ENCODE data around the gene PFKP.

Gene PFKP

DNA sequence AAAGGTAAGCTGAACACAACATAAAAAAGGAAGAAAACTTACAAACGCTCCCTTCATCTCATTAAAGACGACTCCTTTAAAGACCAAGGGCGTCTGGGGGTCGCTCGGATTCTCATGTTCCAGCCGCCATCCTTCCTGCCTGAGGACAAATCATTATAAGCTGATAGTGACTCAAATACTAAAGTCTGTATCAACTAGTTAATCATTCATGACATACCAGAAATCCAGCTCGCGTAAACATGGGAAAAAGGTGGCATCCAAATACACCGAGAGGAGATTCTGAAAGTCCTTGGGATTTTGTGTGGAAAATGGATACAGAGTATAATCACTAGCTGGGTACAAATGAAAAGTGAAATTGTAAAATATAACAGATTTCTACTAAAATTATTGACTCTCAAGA lies 97.8 kb downstream of the PFKP start:
- Histone ChIP-seq H3K9ac (ENCODE audit: low read depth, low read length) (no peak overlapping the region), H3K36me3 (ENCODE audit: insufficient read depth, low read length) (peaks cover 88% of the 10 kb centered on the region), H4K20me1 (ENCODE audit: insufficient read depth, low read length) (0 out of 2 replicates have a peak, but pooled peaks cover 4% of the 10 kb centered on the region), H3K4me3 (ENCODE audit: low read depth in 1 of 2, low read length in 2 of 2) (no peak overlapping the region), H2AFZ (ENCODE audit: low read depth, low read length) (no peak overlapping the region), H3K27me3 (ENCODE audit: insufficient read depth, low read length, poor library complexity) (no peaks in the 10 kb centered on the region), H3K27ac (ENCODE audit: low read length) (no peak overlapping the region), H3K4me2 (ENCODE audit: insufficient read depth, low read length) (no peak overlapping the region), H3K4me1 (ENCODE audit: insufficient read depth, low read length) (no peaks in the 10 kb centered on the region), H3K79me2 (ENCODE audit: insufficient read depth, low read length) (no peaks in the 10 kb centered on the region), H3K9me3 (ENCODE audit: insufficient read depth, low read length, severe bottlenecking) (no peaks in the 10 kb centered on the region)
- ATAC-seq (ENCODE audit: insufficient read depth, low read depth), result no peak
- no peak for DNase-seq
- TF ChIP-seq, protein P1, sequence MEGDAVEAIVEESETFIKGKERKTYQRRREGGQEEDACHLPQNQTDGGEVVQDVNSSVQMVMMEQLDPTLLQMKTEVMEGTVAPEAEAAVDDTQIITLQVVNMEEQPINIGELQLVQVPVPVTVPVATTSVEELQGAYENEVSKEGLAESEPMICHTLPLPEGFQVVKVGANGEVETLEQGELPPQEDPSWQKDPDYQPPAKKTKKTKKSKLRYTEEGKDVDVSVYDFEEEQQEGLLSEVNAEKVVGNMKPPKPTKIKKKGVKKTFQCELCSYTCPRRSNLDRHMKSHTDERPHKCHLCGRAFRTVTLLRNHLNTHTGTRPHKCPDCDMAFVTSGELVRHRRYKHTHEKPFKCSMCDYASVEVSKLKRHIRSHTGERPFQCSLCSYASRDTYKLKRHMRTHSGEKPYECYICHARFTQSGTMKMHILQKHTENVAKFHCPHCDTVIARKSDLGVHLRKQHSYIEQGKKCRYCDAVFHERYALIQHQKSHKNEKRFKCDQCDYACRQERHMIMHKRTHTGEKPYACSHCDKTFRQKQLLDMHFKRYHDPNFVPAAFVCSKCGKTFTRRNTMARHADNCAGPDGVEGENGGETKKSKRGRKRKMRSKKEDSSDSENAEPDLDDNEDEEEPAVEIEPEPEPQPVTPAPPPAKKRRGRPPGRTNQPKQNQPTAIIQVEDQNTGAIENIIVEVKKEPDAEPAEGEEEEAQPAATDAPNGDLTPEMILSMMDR (IDR thresholded peaks at IDR 0.05; ENCODE audit: borderline replicate concordance, extremely low read depth, low read length, poor library complexity, severe bottlenecking), result no peak
- TF ChIP-seq EZH2 (IDR thresholded peaks at IDR 0.05; ENCODE audit: borderline replicate concordance, low read depth, low read length, severe bottlenecking), result no peak

DNA sequence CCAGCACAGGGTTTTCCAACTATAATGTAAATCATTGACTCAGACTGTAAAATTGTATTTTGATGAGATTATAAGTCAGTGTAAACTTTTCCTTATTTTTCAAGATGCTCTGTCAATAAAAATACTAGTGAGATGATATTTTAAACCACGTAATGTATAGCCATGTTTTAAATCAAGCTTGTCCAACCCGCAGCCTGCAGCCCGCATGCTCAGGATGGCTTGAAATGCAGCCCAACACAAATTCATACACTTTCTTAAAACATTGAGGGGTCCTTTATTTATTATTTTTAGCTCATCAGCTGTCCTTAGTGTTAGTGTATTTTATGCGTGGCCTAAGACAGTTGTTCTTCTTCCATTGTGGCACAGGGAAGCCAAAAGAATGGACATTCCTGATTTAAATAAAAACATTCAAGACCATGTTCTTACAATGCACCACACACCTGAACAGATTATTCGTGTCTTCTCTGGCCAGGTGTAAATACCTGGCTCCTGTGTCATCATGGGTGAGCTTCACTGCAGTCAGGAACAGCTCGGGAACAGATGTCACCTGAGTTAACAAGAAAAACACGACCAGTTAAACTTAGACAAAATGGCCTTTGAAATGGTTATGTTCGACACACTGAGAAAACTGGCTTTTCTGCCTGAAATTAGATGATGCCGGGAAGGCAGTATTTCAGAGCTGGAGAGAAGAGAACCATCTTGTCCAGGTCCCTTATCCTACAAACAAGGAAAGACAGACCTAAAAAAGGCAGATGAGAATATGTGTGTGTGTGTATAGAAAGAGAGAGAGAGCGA lies 99.3 kb downstream of the PFKP start:
- no peak for ATAC-seq (ENCODE audit: insufficient read depth, low read depth)
- Histone ChIP-seq H3K9me3 (ENCODE audit: insufficient read depth, low read length, severe bottlenecking) (no peaks in the 10 kb centered on the region), H3K4me3 (ENCODE audit: low read depth in 1 of 2, low read length in 2 of 2) (no peak overlapping the region), H3K27me3 (ENCODE audit: insufficient read depth, low read length, poor library complexity) (no peaks in the 10 kb centered on the region), H4K20me1 (ENCODE audit: insufficient read depth, low read length) (0 out of 2 replicates have a peak, but pooled peaks cover 4% of the 10 kb centered on the region), H3K36me3 (ENCODE audit: insufficient read depth, low read length) (peaks cover 81% of the 10 kb centered on the region), H3K4me2 (ENCODE audit: insufficient read depth, low read length) (no peak overlapping the region), H3K27ac (ENCODE audit: low read length) (no peak overlapping the region), H3K9ac (ENCODE audit: low read depth, low read length) (no peak overlapping the region), H2AFZ (ENCODE audit: low read depth, low read length) (no peak overlapping the region), H3K4me1 (ENCODE audit: insufficient read depth, low read length) (peaks cover 14% of the 10 kb centered on the region), H3K79me2 (ENCODE audit: insufficient read depth, low read length) (peaks cover 11% of the 10 kb centered on the region)
- TF ChIP-seq EZH2 (IDR thresholded peaks at IDR 0.05; ENCODE audit: borderline replicate concordance, low read depth, low read length, severe bottlenecking), result no peak
- TF ChIP-seq, protein P1 (IDR thresholded peaks at IDR 0.05; ENCODE audit: borderline replicate concordance, extremely low read depth, low read length, poor library complexity, severe bottlenecking), result no peak
- no peak for DNase-seq

DNA sequence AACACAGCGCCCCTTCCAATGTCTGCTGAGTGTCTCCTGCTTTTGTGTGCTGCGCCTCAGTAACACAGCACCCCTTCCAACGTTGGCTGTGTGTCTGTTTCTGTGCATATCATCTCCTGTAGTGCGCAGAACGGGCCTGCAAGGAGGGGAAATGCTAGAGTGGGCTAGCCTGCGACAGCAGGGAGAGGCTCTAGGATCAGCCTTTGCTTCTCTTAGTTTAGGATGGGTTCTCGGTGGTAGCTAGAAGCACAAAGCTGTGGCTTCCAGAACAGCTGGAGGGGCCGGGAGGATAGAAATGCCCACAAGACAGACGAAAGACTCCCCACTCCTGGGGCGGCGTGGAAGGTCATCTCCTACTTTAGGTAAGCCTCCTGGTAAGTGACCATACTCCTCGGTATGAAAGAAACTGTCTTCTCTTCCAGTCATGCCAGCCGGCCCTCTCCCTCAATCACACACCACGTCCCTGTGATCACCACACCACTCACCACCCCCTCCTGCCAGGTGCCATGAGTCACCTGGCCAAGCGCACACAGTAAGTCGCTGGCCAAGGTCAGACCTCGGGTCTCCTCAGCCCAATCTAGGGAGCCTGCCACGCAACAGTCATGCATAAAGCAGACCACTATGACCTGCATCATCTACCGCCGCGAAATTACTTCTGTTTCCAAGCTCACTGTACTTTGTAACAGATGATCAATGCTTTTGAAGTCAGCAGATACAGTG lies 100.4 kb downstream of the PFKP start:
- H3K36me3 ChIP-seq (ENCODE audit: insufficient read depth, low read length), result peaks cover 71% of the 10 kb centered on the region
- H2AFZ ChIP-seq (ENCODE audit: low read depth, low read length), result no peak overlapping the region
- no peak overlapping the region for H3K4me2 ChIP-seq (ENCODE audit: insufficient read depth, low read length)
- no peak overlapping the region for H3K4me3 ChIP-seq (ENCODE audit: low read depth in 1 of 2, low read length in 2 of 2)
- no peaks in the 10 kb centered on the region for H3K9me3 ChIP-seq (ENCODE audit: insufficient read depth, low read length, severe bottlenecking)
- DNase-seq, result no peak
- 0 out of 2 replicates have a peak, but pooled peaks cover 4% of the 10 kb centered on the region for H4K20me1 ChIP-seq (ENCODE audit: insufficient read depth, low read length)
- no peak for ATAC-seq (ENCODE audit: insufficient read depth, low read depth)
- no peak for TF ChIP-seq EZH2 (IDR thresholded peaks at IDR 0.05; ENCODE audit: borderline replicate concordance, low read depth, low read length, severe bottlenecking)
- TF ChIP-seq, protein P1 (IDR thresholded peaks at IDR 0.05; ENCODE audit: borderline replicate concordance, extremely low read depth, low read length, poor library complexity, severe bottlenecking), result no peak
- H3K4me1 ChIP-seq (ENCODE audit: insufficient read depth, low read length), result peaks cover 17% of the 10 kb centered on the region
- no peaks in the 10 kb centered on the region for H3K27me3 ChIP-seq (ENCODE audit: insufficient read depth, low read length, poor library complexity)
- H3K79me2 ChIP-seq (ENCODE audit: insufficient read depth, low read length), result peaks cover 15% of the 10 kb centered on the region
- H3K9ac ChIP-seq (ENCODE audit: low read depth, low read length), result no peak overlapping the region
- H3K27ac ChIP-seq (ENCODE audit: low read length), result 0 out of 2 replicates have a peak overlapping the region, but pooled peaks have one; percentile 28
